Measurements from ENCODE around the gene CAMTA1. TPM values are rescaled to one million over a fixed set of nuclear protein-coding genes. Genes with fewer than 3 reads are reported as not detected.

CAMTA1 gene
- total and polyA plus RNA-seq, 9 of the 15 experiments (the other 6 are each of a cell fraction or from before 2014, with no cell fraction given): 43.9 to 161 (median 65.9) TPM

DNA sequence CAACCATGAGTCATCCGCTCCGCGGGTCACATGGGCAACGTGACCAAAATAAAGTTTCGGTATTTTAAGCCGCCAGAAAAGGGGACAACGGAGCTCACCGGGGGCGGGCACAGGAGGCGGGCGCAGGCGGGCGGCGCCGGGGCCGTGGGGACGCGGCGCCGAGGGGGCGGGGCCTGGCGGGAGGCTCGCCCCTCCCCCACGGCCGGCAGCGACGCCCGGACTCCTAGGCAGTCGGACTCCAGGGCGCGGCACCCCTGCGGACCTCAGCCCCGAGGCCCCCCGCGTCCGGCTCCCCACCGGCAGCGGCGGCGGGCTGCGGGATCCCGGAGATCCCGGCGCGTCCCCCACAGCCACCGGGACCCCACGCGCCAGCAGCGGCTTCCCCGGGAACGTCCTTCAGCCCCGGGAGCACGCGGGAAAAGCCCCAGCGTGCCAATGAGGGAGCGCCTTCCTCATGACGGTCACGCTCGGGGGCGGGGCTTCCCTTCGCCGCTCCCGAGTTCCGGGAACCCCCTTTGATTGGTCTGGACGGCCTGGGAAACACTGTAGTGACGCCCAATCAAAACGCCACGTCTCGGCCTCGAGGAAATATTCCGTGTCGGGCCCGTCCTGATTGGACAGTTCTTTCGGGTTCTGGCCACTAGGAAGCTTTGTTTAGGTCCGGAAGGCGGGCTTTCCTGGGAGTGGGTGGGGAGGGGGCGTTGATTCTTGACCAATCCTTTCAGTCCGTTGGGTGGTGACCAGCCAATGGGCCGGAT is 515 bp upstream of the CAMTA1 start (continued):
- TF ChIP-seq ZNF639 (CRISPR knock-in tag; conservative IDR thresholded peaks at IDR 0.05 in 1 of 2, IDR thresholded peaks at IDR 0.05 in 1 of 2) (peak in 1 of 2 experiments; percentile 97; a peak in 2 of 4 replicates), CCNT2 (IDR thresholded peaks at IDR 0.05; ENCODE audit: borderline replicate concordance, extremely low read depth, insufficient read length, low read depth, low read length) (peak; percentile 96), GTF2F1 (IDR thresholded peaks at IDR 0.05; ENCODE audit: low read depth, low read length) (0 out of 2 replicates have a peak, but pooled peaks have one; percentile 27), MYC (IDR thresholded peaks at IDR 0.05; ENCODE audit: low read depth, low read length) (peak; percentile 83; the same call in 1 of the 2 replicates), MYC (CRISPR knock-in tag; IDR thresholded peaks at IDR 0.05; ENCODE audit: borderline replicate concordance, low read depth) (no peak), KAT7 (CRISPR knock-in tag; IDR thresholded peaks at IDR 0.05; ENCODE audit: borderline replicate concordance) (peak; percentile 68; the same call in 1 of the 2 replicates), ATF7 (IDR thresholded peaks at IDR 0.05) (peak; percentile 83), FOS (IDR thresholded peaks at IDR 0.05; ENCODE audit: extremely low read depth, insufficient read length) (peak; percentile 98), CTBP1 (IDR thresholded peaks at IDR 0.05; ENCODE audit: borderline replicate concordance) (peak; percentile 91), NR2C2 (CRISPR knock-in tag; IDR thresholded peaks at IDR 0.05) (no peak), NR2C2 (tag; IDR thresholded peaks at IDR 0.05) (peak; percentile 69; the same call in 1 of the 2 replicates), ZNF121 (CRISPR knock-in tag; conservative IDR thresholded peaks at IDR 0.05) (no peak), SMAD4 (CRISPR knock-in tag; conservative IDR thresholded peaks at IDR 0.05) (peak; percentile 92), HNRNPK (IDR thresholded peaks at IDR 0.05; ENCODE audit: low read depth, low read length, poor library complexity, severe bottlenecking) (no peak), PYGO2 (tag; IDR thresholded peaks at IDR 0.05) (peak; percentile 64; the same call in 1 of the 2 replicates), FOXK1 (CRISPR knock-in tag; IDR thresholded peaks at IDR 0.05; ENCODE audit: borderline replicate concordance) (peak; percentile 75; the same call in 1 of the 2 replicates)
- TF ChIP-seq, protein P1, sequence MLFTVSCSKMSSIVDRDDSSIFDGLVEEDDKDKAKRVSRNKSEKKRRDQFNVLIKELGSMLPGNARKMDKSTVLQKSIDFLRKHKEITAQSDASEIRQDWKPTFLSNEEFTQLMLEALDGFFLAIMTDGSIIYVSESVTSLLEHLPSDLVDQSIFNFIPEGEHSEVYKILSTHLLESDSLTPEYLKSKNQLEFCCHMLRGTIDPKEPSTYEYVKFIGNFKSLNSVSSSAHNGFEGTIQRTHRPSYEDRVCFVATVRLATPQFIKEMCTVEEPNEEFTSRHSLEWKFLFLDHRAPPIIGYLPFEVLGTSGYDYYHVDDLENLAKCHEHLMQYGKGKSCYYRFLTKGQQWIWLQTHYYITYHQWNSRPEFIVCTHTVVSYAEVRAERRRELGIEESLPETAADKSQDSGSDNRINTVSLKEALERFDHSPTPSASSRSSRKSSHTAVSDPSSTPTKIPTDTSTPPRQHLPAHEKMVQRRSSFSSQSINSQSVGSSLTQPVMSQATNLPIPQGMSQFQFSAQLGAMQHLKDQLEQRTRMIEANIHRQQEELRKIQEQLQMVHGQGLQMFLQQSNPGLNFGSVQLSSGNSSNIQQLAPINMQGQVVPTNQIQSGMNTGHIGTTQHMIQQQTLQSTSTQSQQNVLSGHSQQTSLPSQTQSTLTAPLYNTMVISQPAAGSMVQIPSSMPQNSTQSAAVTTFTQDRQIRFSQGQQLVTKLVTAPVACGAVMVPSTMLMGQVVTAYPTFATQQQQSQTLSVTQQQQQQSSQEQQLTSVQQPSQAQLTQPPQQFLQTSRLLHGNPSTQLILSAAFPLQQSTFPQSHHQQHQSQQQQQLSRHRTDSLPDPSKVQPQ (CRISPR knock-in tag; IDR thresholded peaks at IDR 0.05; ENCODE audit: borderline replicate concordance): peak; percentile 18; the same call in 1 of the 2 replicates
- TF ChIP-seq, protein P2, sequence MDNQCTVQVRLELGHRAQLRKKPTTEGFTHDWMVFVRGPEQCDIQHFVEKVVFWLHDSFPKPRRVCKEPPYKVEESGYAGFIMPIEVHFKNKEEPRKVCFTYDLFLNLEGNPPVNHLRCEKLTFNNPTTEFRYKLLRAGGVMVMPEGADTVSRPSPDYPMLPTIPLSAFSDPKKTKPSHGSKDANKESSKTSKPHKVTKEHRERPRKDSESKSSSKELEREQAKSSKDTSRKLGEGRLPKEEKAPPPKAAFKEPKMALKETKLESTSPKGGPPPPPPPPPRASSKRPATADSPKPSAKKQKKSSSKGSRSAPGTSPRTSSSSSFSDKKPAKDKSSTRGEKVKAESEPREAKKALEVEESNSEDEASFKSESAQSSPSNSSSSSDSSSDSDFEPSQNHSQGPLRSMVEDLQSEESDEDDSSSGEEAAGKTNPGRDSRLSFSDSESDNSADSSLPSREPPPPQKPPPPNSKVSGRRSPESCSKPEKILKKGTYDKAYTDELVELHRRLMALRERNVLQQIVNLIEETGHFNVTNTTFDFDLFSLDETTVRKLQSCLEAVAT (IDR thresholded peaks at IDR 0.05): peak in 1 of 2 experiments; percentile 98; a peak in 2 of 4 replicates
- TF ChIP-seq, protein P3, sequence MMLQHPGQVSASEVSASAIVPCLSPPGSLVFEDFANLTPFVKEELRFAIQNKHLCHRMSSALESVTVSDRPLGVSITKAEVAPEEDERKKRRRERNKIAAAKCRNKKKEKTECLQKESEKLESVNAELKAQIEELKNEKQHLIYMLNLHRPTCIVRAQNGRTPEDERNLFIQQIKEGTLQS (IDR thresholded peaks at IDR 0.05): no peak
- TF ChIP-seq, protein P3 (CRISPR knock-in tag; conservative IDR thresholded peaks at IDR 0.05): peak; percentile 71
